ENCODE results near the gene CFHR5.

GRCh38 chr1:196954778-196955177 lies 22.6 kb upstream of the CFHR5 start:
- TF ChIP-seq CTCF (conservative IDR thresholded peaks at IDR 0.05) (no peak), ZFX (IDR thresholded peaks at IDR 0.05) (no peak)

Data from C4-2B (cell line).